HepG2 (cell line): ENCODE results near the gene RAB3D. TPM values are rescaled to one million over a fixed set of nuclear protein-coding genes. Genes with fewer than 3 reads are reported as not detected.

Source experiments
- AKAP8 ChIP-seq: sonication (generic); formaldehyde crosslinking; IDR thresholded peaks from 2 replicates; pipeline ENCODE4 v1.5.1; 2020; ENCODE audit warnings: mild to moderate bottlenecking, missing genetic modification reagents
- GABPB1 ChIP-seq: IDR thresholded peaks from 2 replicates; pipeline ENCODE4 v1.6.1; 2016; ENCODE audit warnings: mild to moderate bottlenecking, missing genetic modification reagents, moderate library complexity, missing compliant biosample characterization
- JUN ChIP-seq: sonication (generic); formaldehyde crosslinking; IDR thresholded peaks from 2 replicates; pipeline ENCODE4 v1.4.0; 2020; ENCODE audit warnings: mild to moderate bottlenecking, missing genetic modification reagents
- MIER2 ChIP-seq: IDR thresholded peaks from 2 replicates; pipeline ENCODE4 v1.6.1; 2016; ENCODE audit warnings: missing biosample characterization, missing genetic modification reagents
- PCBP1 ChIP-seq: fragments of 200-400 bp; formaldehyde crosslinking; IDR thresholded peaks from 2 replicates; pipeline ENCODE4 v1.6.1; 2017; ENCODE audit warnings: mild to moderate bottlenecking, low read depth, low read length, borderline replicate concordance
- POLR2G ChIP-seq: fragments of 200-400 bp; formaldehyde crosslinking; IDR thresholded peaks from 2 replicates; pipeline ENCODE4 v1.6.1; 2018; ENCODE audit warnings: mild to moderate bottlenecking, low read depth, low read length, moderate library complexity
- SATB2 ChIP-seq: sonication (generic); formaldehyde crosslinking; IDR thresholded peaks from 2 replicates; pipeline ENCODE4 v1.5.0; 2020; ENCODE audit warnings: missing genetic modification reagents
- SNAI1 ChIP-seq: sonication (generic); formaldehyde crosslinking; IDR thresholded peaks from 2 replicates; pipeline ENCODE4 v1.5.0; 2020; ENCODE audit warnings: mild to moderate bottlenecking, missing genetic modification reagents, borderline replicate concordance
- SP1 ChIP-seq, 2 experiments: fragments of 450-650 bp in 1 of 2; sonication (generic) in 1 of 2; formaldehyde crosslinking in 1 of 2; IDR thresholded peaks; 2 replicates each; pipeline versions ENCODE4 v1.4.0 to v1.6.1; 2016 to 2020; ENCODE audit warnings: missing genetic modification reagents in 1 of 2
- TRIM22 ChIP-seq: fragments of 450-650 bp; IDR thresholded peaks from 2 replicates; pipeline ENCODE4 v1.6.1; 2017
- ZBTB43 ChIP-seq: sonication (generic); formaldehyde crosslinking; conservative IDR thresholded peaks from 2 replicates; pipeline ENCODE4 v1.4.0; 2020; ENCODE audit warnings: missing genetic modification reagents
- ZNF296 ChIP-seq: sonication (generic); formaldehyde crosslinking; conservative IDR thresholded peaks from 2 replicates; pipeline ENCODE4 v1.5.0; 2020; ENCODE audit warnings: mild to moderate bottlenecking, missing genetic modification reagents
- ZNF557 ChIP-seq: sonication (generic); formaldehyde crosslinking; IDR thresholded peaks from 2 replicates; pipeline ENCODE4 v1.4.0; 2020; ENCODE audit warnings: missing genetic modification reagents
- ZNF678 ChIP-seq: sonication (generic); formaldehyde crosslinking; IDR thresholded peaks from 2 replicates; pipeline ENCODE4 v1.4.0; 2020; ENCODE audit warnings: mild to moderate bottlenecking, missing genetic modification reagents
- ZNF704 ChIP-seq: sonication (generic); formaldehyde crosslinking; IDR thresholded peaks from 2 replicates; pipeline ENCODE4 v1.8.1; 2023; ENCODE audit warnings: mild to moderate bottlenecking, inconsistent platforms, moderate library complexity, missing genetic modification reagents, borderline replicate concordance
- ZNF713 ChIP-seq: sonication (generic); formaldehyde crosslinking; IDR thresholded peaks from 2 replicates; pipeline ENCODE4 v1.4.0; 2020; ENCODE audit warnings: mild to moderate bottlenecking, missing genetic modification reagents
- ZNF775 ChIP-seq: sonication (generic); formaldehyde crosslinking; IDR thresholded peaks from 2 replicates; pipeline ENCODE4 v1.4.0; 2020; ENCODE audit warnings: missing genetic modification reagents, mild to moderate bottlenecking, moderate library complexity, borderline replicate concordance
- ZNF883 ChIP-seq: sonication (generic); formaldehyde crosslinking; IDR thresholded peaks from 2 replicates; pipeline ENCODE4 v1.5.1; 2020; ENCODE audit warnings: mild to moderate bottlenecking, missing genetic modification reagents; ENCODE audit errors: not compliant biosample characterization
- ZSCAN9 ChIP-seq: IDR thresholded peaks from 2 replicates; pipeline ENCODE4 v1.6.1; 2016; ENCODE audit warnings: borderline replicate concordance
- polyA plus RNA-seq, 8 experiments: library from polyadenylated mRNA; depleted of rRNA in 3 of 8; stranded (reverse) in 7 of 8; unstranded in 1 of 8; fragments of >200 nt; fragmentation: Illumina TruSeq in 4 of 8; extraction: Trizol in 4 of 8; gene quantifications; 2 replicates each; pipeline versions ENCODE4 v1.2.1 to v1.2.3, GENCODE V29; 2011 to 2016; ENCODE audit warnings: low read depth in 4 of 8, missing spikeins in 1 of 8, mixed read lengths in 1 of 8; ENCODE audit not compliant: insufficient read depth in 1 of 8
- total RNA-seq, 5 experiments: library from RNA; depleted of rRNA; stranded (reverse); fragments of >200 nt; fragmentation: Illumina TruSeq; extraction: Trizol; gene quantifications; 2 replicates each; pipeline ENCODE4 v1.2.3, GENCODE V29; 2016; ENCODE audit warnings: low read depth in 1 of 5
- TF ChIP-seq, protein P1 (sequence below): sonication (generic); formaldehyde crosslinking; IDR thresholded peaks from 2 replicates; pipeline ENCODE4 v1.5.1; 2020; ENCODE audit warnings: mild to moderate bottlenecking, missing genetic modification reagents, borderline replicate concordance

Gene RAB3D
- total and polyA plus RNA-seq, 2 of the 13 experiments (the other 11 are each of a cell fraction or from before 2014, with no cell fraction given) = 2.0 to 16.1 TPM

GRCh38 chr19:11355160-11356073 lies 16.0 kb upstream of the RAB3D start, which contains the start of gene PLPPR2 (continued):
- TF ChIP-seq POLR2G (peak; percentile 58), ZNF713 (no peak), JUN (no peak), ZNF557 (CRISPR knock-in tag) (no peak), ZNF883 (no peak), ZSCAN9 (CRISPR knock-in tag) (no peak), TRIM22 (no peak), SP1 (IDR thresholded peaks at IDR 0.05) (no peak), SP1 (CRISPR knock-in tag; IDR thresholded peaks at IDR 0.05) (peak; percentile 39; the same call in 1 of the 2 replicates), AKAP8 (no peak; the same call in 1 of the 2 replicates), SNAI1 (CRISPR knock-in tag) (no peak), PCBP1 (0 out of 2 replicates have a peak, but pooled peaks have one; percentile 28), ZNF704 (CRISPR knock-in tag) (no peak), ZNF775 (no peak), ZNF296 (CRISPR knock-in tag) (no peak), GABPB1 (CRISPR knock-in tag) (peak; percentile 51; the same call in 1 of the 2 replicates), ZBTB43 (CRISPR knock-in tag) (no peak), SATB2 (CRISPR knock-in tag) (no peak), ZNF678 (CRISPR knock-in tag) (no peak), MIER2 (CRISPR knock-in tag) (no peak)
- TF ChIP-seq, protein P1, sequence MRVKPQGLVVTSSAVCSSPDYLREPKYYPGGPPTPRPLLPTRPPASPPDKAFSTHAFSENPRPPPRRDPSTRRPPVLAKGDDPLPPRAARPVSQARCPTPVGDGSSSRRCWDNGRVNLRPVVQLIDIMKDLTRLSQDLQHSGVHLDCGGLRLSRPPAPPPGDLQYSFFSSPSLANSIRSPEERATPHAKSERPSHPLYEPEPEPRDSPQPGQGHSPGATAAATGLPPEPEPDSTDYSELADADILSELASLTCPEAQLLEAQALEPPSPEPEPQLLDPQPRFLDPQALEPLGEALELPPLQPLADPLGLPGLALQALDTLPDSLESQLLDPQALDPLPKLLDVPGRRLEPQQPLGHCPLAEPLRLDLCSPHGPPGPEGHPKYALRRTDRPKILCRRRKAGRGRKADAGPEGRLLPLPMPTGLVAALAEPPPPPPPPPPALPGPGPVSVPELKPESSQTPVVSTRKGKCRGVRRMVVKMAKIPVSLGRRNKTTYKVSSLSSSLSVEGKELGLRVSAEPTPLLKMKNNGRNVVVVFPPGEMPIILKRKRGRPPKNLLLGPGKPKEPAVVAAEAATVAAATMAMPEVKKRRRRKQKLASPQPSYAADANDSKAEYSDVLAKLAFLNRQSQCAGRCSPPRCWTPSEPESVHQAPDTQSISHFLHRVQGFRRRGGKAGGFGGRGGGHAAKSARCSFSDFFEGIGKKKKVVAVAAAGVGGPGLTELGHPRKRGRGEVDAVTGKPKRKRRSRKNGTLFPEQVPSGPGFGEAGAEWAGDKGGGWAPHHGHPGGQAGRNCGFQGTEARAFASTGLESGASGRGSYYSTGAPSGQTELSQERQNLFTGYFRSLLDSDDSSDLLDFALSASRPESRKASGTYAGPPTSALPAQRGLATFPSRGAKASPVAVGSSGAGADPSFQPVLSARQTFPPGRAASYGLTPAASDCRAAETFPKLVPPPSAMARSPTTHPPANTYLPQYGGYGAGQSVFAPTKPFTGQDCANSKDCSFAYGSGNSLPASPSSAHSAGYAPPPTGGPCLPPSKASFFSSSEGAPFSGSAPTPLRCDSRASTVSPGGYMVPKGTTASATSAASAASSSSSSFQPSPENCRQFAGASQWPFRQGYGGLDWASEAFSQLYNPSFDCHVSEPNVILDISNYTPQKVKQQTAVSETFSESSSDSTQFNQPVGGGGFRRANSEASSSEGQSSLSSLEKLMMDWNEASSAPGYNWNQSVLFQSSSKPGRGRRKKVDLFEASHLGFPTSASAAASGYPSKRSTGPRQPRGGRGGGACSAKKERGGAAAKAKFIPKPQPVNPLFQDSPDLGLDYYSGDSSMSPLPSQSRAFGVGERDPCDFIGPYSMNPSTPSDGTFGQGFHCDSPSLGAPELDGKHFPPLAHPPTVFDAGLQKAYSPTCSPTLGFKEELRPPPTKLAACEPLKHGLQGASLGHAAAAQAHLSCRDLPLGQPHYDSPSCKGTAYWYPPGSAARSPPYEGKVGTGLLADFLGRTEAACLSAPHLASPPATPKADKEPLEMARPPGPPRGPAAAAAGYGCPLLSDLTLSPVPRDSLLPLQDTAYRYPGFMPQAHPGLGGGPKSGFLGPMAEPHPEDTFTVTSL (CRISPR knock-in tag) = no peak
